Measurements from ENCODE around the gene FAM83F.
A peak's percentile ranks its signal among the peaks of the same experiment; 100 is the strongest.

FAM83F gene

DNA sequence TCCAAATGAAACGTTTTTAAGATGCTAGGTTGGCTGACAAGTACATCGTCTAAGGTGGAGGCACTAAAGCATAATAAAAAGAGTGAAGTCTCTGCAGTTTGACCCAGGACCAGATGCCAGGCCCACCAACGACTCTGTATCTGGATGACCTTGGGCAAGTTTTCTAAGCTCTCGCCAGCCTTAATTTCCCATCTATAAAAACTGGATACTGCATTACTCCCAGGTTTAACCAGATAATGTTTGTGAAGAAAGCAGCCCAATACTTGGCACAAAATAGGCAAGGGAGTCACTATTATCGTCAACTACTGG, 49.0 kb downstream of the FAM83F start:
- Histone ChIP-seq H2AFZ (ENCODE audit: low read depth, low read length) (peak overlapping the region; percentile 51), H3K36me3 (ENCODE audit: insufficient read depth, low read length) (no peaks in the 10 kb centered on the region), H3K9me3 (ENCODE audit: low read length) (no peaks in the 10 kb centered on the region), H3K4me1 (ENCODE audit: insufficient read depth, low read length) (peaks cover 8% of the 10 kb centered on the region), H3K27me3 (ENCODE audit: insufficient read depth, low read length) (peaks cover 16% of the 10 kb centered on the region), H3K4me3 (ENCODE audit: low read length) (peak overlapping the region; percentile 82)

DNA sequence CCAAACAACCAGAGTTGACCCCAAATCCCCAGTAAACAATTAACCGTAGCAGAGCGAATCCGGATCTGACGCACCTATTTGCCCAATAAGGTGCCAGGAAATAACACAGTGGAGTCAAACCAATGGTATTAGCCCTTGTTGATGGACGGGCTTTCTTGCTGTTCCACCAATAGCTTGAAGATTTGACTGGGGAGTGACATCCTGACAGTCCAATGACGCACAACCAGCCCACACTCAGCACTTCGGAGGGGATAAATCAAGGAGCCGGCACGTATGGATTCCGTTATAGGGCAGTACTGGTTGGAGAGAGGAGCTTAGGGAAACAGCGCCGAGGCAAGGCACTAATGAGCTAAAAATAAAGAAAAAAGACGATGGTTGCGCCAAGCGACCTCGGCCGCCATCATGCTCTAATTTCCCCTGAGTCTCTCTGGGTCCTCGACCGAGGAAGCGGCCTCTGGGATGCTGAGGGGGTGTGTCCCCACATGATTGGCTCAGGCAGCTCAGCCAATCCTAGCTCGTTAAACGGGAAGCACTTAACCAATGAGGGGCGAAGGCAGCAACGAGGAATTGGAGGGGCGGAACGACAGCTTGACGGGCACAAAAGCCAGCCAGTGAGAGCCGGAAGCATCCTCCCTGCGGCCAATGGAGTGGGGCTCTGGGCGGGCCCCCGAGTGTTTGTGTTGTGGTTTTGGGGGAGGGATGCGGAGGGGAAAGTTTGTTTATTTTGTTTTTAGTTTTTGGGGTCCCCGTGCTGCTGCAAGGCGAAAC, 49.5 kb downstream of the FAM83F start:
- H3K9me3 ChIP-seq (ENCODE audit: low read length), result no peaks in the 10 kb centered on the region
- peaks cover 12% of the 10 kb centered on the region for H3K27me3 ChIP-seq (ENCODE audit: insufficient read depth, low read length)
- no peaks in the 10 kb centered on the region for H3K36me3 ChIP-seq (ENCODE audit: insufficient read depth, low read length)
- peak overlapping the region; percentile 82 for H3K4me3 ChIP-seq (ENCODE audit: low read length)
- peaks cover 8% of the 10 kb centered on the region for H3K4me1 ChIP-seq (ENCODE audit: insufficient read depth, low read length)
- H2AFZ ChIP-seq (ENCODE audit: low read depth, low read length), result peak overlapping the region; percentile 51

DNA sequence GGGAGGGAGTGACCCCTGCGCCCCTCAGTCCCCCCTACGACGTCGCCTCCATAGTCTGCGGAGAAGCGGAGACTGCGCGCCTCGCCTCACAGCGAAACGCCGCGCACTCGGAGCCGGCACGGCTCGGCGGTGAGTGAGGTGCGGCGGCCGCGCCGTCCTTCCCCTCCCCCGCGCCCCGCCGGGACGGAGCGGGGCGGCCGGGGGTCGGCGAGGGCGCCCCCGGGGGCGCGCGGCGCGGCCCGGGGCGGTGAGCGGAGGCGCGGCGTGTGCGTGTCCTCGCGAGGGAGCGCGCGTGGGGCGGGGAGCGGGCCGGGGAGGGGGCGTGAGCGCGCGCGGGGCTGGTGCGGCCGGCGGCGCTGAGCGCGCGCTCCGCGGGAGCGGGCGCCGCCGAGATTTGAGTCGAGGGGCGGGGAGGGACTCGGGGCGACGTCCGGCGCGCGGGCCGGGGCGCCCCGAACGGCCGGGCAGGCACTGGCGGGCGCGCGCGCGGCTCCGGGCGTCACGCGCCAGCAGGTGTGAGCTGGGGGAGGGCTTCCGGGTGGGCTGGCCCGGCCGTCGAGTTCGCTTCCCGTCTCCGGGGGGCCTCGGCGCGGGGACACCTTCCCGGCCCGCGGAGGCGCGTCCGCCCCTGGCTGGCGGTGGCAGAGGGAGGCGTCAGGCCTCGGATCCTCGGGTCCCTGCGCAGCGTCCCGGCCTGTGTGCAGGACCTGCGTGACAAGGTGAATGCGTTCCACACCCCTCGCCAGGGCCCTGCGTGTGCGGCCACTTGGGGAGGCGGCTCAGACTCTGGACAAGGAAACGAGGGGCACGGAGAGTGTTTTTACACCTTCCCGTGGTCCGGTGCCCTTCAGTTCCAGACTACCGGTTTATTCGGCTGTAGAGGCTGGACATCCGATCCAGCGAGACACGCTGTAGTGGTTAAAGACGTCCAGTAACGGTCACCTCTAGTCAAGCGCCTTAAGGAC, 50.4 kb downstream of the FAM83F start:
- Histone ChIP-seq H3K36me3 (ENCODE audit: insufficient read depth, low read length) (no peaks in the 10 kb centered on the region), H2AFZ (ENCODE audit: low read depth, low read length) (peak overlapping the region; percentile 30), H3K4me1 (ENCODE audit: insufficient read depth, low read length) (peaks cover 8% of the 10 kb centered on the region), H3K9me3 (ENCODE audit: low read length) (no peaks in the 10 kb centered on the region), H3K27me3 (ENCODE audit: insufficient read depth, low read length) (peaks cover 4% of the 10 kb centered on the region), H3K4me3 (ENCODE audit: low read length) (peak overlapping the region; percentile 82)

DNA sequence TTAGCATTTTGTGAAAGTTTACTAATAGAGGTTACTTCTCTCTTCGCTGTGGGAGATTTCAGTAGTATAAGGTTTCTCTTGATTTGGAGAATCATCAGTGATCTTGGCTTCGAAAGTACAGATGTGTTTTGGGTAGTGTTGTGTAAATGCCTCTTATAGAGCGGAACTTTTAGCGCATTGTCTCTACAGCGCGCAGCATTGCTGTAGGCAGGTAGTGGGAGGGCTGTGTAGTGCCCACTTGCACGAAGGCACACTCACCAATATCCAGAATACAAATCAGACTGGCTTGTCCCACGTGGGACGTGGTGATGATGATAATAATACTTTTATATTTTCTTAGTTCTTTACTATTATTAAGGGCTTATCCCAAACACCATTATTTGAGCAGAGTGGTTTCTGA, 51.4 kb downstream of the FAM83F start:
- Histone ChIP-seq H3K4me1 (ENCODE audit: insufficient read depth, low read length) (peaks cover 9% of the 10 kb centered on the region), H2AFZ (ENCODE audit: low read depth, low read length) (no peak overlapping the region), H3K27me3 (ENCODE audit: insufficient read depth, low read length) (no peaks in the 10 kb centered on the region), H3K4me3 (ENCODE audit: low read length) (peak overlapping the region; percentile 82), H3K36me3 (ENCODE audit: insufficient read depth, low read length) (no peaks in the 10 kb centered on the region), H3K9me3 (ENCODE audit: low read length) (no peaks in the 10 kb centered on the region)

DNA sequence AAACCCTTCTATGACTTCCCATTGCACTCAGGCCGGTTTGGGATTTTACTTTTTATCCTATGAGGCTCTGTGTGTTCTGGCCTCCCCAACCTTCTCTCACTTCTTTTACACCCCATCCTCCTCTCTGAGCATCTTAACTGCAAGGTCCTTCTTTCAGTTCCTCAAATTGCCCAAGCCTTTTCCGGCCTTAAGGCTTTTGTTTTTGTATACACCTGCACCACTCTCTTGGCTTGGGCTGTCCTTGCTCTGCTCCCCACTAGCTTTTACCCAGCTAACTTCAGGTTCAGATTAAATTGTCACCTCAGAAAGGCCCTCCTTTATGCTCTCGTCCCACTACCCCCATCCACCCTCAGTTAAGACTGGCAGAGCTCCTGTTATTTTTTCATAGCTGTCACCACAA, 55.5 kb downstream of the FAM83F start:
- Histone ChIP-seq H3K9me3 (ENCODE audit: low read length) (no peaks in the 10 kb centered on the region), H3K4me1 (ENCODE audit: insufficient read depth, low read length) (peaks cover 14% of the 10 kb centered on the region), H2AFZ (ENCODE audit: low read depth, low read length) (no peak overlapping the region), H3K27me3 (ENCODE audit: insufficient read depth, low read length) (no peaks in the 10 kb centered on the region), H3K36me3 (ENCODE audit: insufficient read depth, low read length) (no peaks in the 10 kb centered on the region), H3K4me3 (ENCODE audit: low read length) (no peak overlapping the region)

DNA sequence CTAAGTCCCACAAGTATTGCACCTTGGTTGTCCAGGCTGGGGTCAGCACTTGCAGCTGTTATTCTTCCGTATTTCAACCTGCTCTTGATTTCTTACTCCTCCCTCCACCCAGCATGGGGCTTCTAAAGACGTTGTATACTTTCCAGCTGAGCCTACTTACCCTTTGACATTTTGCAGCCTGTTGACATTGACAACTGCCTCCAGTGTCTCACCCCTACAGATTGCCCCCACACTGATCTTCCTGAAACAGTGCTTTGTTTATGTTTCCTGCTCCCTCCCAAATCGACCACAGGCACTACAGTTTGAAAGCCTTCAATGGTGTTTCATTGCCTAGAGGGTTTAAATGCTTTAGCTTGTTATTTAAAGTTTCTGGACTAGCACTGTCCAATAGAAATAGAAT, 56.6 kb downstream of the FAM83F start:
- Histone ChIP-seq H3K27me3 (ENCODE audit: insufficient read depth, low read length) (no peaks in the 10 kb centered on the region), H3K36me3 (ENCODE audit: insufficient read depth, low read length) (no peaks in the 10 kb centered on the region), H3K4me3 (ENCODE audit: low read length) (no peak overlapping the region), H3K4me1 (ENCODE audit: insufficient read depth, low read length) (peaks cover 10% of the 10 kb centered on the region), H3K9me3 (ENCODE audit: low read length) (no peaks in the 10 kb centered on the region), H2AFZ (ENCODE audit: low read depth, low read length) (no peak overlapping the region)

DNA sequence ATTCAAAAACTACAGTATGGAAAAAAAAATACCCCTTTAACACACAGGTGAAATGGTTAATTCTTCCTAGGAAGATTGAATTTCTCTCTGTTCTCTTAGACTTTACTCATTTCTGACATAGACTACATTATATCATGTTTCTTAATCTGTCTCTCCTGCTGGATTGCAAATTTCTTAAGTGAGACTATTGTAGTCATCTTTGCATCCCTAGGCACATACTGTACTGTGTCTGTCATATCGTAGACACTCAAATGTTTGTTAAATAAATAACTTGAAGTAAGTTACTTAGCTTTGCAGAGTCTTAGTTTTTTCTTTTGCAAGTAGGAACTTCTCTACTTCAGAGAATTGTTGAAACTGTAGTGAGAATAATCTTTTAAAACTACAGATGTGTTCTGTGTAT, 58.7 kb downstream of the FAM83F start:
- H3K4me1 ChIP-seq (ENCODE audit: insufficient read depth, low read length), result peaks cover 10% of the 10 kb centered on the region
- H3K4me3 ChIP-seq (ENCODE audit: low read length), result no peak overlapping the region
- no peaks in the 10 kb centered on the region for H3K27me3 ChIP-seq (ENCODE audit: insufficient read depth, low read length)
- no peak overlapping the region for H2AFZ ChIP-seq (ENCODE audit: low read depth, low read length)
- H3K36me3 ChIP-seq (ENCODE audit: insufficient read depth, low read length), result no peaks in the 10 kb centered on the region
- no peaks in the 10 kb centered on the region for H3K9me3 ChIP-seq (ENCODE audit: low read length)

DNA sequence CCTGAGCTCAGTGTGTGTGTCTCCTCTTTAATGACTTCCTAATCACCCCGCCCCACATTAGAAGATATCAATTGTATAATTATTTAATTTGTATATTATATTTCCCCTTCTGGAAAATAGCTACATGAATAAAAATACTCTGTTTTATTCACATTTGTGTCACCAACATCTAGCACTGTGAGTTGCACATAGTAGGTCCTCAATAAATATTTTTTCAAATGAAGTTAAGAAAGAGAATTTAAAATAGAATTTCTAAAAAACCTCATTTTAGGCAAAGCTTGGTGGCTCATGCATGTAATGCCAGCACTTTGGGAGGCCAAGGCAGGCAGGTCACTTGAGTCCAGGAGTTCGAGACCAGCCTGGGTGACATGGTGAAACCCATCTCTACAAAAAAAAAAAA, 59.7 kb downstream of the FAM83F start:
- H3K9me3 ChIP-seq (ENCODE audit: low read length), result no peaks in the 10 kb centered on the region
- no peaks in the 10 kb centered on the region for H3K36me3 ChIP-seq (ENCODE audit: insufficient read depth, low read length)
- peaks cover 11% of the 10 kb centered on the region for H3K4me1 ChIP-seq (ENCODE audit: insufficient read depth, low read length)
- H3K27me3 ChIP-seq (ENCODE audit: insufficient read depth, low read length), result no peaks in the 10 kb centered on the region
- no peak overlapping the region for H3K4me3 ChIP-seq (ENCODE audit: low read length)
- no peak overlapping the region for H2AFZ ChIP-seq (ENCODE audit: low read depth, low read length)

DNA sequence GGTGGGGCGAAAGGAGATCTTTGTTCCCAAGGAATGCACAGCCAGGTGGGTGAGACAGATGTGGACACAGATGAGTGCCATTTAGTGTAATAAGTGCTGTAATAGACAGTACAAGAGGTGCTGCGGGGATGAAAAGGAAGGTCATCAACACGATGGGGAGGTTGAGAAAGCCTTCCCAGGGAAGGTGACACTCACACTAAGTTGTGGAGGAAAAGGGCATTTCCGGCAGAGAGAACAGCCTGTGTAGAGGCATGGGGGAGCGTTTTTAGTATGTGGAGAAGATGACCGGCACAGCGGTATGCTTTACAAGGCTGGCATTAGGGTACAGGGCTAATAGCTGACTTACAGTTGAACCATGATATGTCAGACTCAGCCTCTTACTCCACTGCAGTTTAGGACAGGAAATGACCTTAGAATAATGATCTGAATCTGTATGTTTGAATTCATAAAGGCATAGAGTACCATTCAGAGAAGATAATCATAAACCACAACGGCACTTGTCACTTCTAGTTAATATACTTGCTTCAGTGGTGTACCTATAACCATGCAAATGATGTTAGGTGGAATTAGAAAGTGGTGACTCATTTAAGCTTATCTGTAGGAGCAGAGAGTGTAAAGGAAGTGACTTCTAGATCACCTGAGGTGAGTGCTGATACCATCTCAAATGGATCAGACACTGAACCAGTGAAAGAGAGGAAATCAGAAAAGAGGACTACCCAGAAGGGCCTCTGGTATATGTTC, 60.6 kb downstream of the FAM83F start:
- H2AFZ ChIP-seq (ENCODE audit: low read depth, low read length), result no peak overlapping the region
- H3K36me3 ChIP-seq (ENCODE audit: insufficient read depth, low read length), result no peaks in the 10 kb centered on the region
- peaks cover 11% of the 10 kb centered on the region for H3K4me1 ChIP-seq (ENCODE audit: insufficient read depth, low read length)
- H3K4me3 ChIP-seq (ENCODE audit: low read length), result no peak overlapping the region
- H3K27me3 ChIP-seq (ENCODE audit: insufficient read depth, low read length), result no peaks in the 10 kb centered on the region
- no peaks in the 10 kb centered on the region for H3K9me3 ChIP-seq (ENCODE audit: low read length)

DNA sequence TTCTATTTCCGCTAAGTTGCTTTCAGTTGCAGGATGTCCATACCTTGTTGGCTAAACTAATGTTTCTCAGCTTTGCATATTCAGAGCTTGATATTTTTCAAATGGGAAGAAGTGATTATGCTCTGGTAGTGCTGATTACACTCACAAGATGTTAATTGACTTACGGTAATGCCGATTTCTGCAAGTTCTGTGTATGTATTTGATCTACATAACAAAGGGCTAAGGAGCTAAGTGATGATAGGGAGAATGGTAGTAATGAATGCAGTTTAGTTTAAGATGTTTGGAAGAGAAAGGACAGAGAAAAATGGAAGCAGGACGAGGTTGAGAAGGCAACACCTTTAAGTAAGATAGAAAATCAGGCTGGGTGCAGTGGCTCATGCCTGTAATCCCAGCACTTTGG, 61.4 kb downstream of the FAM83F start:
- Histone ChIP-seq H2AFZ (ENCODE audit: low read depth, low read length) (no peak overlapping the region), H3K27me3 (ENCODE audit: insufficient read depth, low read length) (no peaks in the 10 kb centered on the region), H3K9me3 (ENCODE audit: low read length) (no peaks in the 10 kb centered on the region), H3K4me1 (ENCODE audit: insufficient read depth, low read length) (peaks cover 10% of the 10 kb centered on the region), H3K36me3 (ENCODE audit: insufficient read depth, low read length) (no peaks in the 10 kb centered on the region), H3K4me3 (ENCODE audit: low read length) (no peak overlapping the region)

DNA sequence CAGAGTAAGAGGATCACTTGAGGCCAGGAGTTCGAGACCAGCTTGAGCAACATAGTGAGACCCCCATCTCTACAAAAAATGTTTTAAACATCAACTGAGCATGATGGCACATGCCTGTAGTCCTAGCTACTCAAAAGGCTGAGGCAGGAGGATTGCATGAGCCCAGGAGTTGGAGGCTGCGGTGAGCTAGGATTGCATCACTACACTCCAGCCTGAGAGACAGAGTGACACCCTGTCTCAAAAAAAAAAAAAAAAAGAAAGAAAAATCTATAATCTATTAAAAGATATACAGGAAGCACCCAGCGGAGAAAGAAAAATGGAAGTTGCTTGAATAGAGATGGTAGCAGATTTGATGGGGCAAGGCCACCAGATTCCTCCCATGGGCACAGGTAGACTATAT, 61.8 kb downstream of the FAM83F start:
- no peak overlapping the region for H3K4me3 ChIP-seq (ENCODE audit: low read length)
- H2AFZ ChIP-seq (ENCODE audit: low read depth, low read length), result no peak overlapping the region
- H3K4me1 ChIP-seq (ENCODE audit: insufficient read depth, low read length), result peaks cover 6% of the 10 kb centered on the region
- H3K27me3 ChIP-seq (ENCODE audit: insufficient read depth, low read length), result no peaks in the 10 kb centered on the region
- no peaks in the 10 kb centered on the region for H3K9me3 ChIP-seq (ENCODE audit: low read length)
- H3K36me3 ChIP-seq (ENCODE audit: insufficient read depth, low read length), result no peaks in the 10 kb centered on the region

DNA sequence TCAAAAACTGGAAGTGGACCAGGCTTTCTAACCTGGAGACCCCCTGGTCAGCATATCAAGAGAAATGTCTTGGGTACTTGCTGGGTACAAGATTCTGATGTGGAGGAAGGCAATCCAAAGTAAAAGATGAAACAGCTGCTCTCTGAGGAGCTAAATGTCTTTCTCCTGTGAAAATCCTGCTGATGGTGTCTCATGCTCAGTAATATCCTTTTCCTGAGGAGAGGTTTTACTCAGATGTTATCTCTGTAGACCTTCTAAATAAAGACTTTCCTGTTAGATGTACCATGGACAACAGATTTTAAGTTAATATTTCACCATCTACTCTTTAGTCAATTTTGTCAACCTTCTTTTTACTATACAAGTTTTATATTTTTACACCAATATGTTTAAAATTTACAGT, 62.9 kb downstream of the FAM83F start:
- no peaks in the 10 kb centered on the region for H3K9me3 ChIP-seq (ENCODE audit: low read length)
- no peaks in the 10 kb centered on the region for H3K27me3 ChIP-seq (ENCODE audit: insufficient read depth, low read length)
- H3K4me3 ChIP-seq (ENCODE audit: low read length), result no peak overlapping the region
- H3K36me3 ChIP-seq (ENCODE audit: insufficient read depth, low read length), result no peaks in the 10 kb centered on the region
- peaks cover 2% of the 10 kb centered on the region for H3K4me1 ChIP-seq (ENCODE audit: insufficient read depth, low read length)
- no peak overlapping the region for H2AFZ ChIP-seq (ENCODE audit: low read depth, low read length)

DNA sequence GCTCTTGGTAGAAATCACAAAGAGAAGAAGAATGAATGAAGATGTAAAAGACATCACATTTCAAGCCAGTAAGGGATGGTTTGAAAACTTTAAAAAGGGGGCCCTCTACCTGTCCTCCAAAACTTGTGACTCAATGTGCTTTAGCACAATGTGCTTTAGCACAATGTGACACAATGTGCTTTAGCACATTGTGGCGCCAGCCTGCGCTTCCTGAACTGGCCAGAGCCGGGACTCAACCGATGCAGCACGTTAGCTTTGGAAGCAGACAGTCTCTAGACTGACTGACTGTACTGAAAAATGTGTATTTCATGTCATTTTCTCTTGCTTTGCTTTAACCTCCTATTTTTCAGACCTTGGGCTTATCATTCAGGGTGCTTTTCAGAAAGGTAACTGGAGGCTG, 63.5 kb downstream of the FAM83F start:
- no peak overlapping the region for H2AFZ ChIP-seq (ENCODE audit: low read depth, low read length)
- no peaks in the 10 kb centered on the region for H3K9me3 ChIP-seq (ENCODE audit: low read length)
- no peak overlapping the region for H3K4me3 ChIP-seq (ENCODE audit: low read length)
- no peaks in the 10 kb centered on the region for H3K27me3 ChIP-seq (ENCODE audit: insufficient read depth, low read length)
- no peaks in the 10 kb centered on the region for H3K36me3 ChIP-seq (ENCODE audit: insufficient read depth, low read length)
- peaks cover 2% of the 10 kb centered on the region for H3K4me1 ChIP-seq (ENCODE audit: insufficient read depth, low read length)

All from neuron (in vitro differentiated cells).